ENCODE data around the gene TMEM121B. TPM values are rescaled to one million over a fixed set of nuclear protein-coding genes. Genes with fewer than 3 reads are reported as not detected.

The TMEM121B gene
- total RNA-seq, 1 experiment from 2014 or later: not detected

DNA sequence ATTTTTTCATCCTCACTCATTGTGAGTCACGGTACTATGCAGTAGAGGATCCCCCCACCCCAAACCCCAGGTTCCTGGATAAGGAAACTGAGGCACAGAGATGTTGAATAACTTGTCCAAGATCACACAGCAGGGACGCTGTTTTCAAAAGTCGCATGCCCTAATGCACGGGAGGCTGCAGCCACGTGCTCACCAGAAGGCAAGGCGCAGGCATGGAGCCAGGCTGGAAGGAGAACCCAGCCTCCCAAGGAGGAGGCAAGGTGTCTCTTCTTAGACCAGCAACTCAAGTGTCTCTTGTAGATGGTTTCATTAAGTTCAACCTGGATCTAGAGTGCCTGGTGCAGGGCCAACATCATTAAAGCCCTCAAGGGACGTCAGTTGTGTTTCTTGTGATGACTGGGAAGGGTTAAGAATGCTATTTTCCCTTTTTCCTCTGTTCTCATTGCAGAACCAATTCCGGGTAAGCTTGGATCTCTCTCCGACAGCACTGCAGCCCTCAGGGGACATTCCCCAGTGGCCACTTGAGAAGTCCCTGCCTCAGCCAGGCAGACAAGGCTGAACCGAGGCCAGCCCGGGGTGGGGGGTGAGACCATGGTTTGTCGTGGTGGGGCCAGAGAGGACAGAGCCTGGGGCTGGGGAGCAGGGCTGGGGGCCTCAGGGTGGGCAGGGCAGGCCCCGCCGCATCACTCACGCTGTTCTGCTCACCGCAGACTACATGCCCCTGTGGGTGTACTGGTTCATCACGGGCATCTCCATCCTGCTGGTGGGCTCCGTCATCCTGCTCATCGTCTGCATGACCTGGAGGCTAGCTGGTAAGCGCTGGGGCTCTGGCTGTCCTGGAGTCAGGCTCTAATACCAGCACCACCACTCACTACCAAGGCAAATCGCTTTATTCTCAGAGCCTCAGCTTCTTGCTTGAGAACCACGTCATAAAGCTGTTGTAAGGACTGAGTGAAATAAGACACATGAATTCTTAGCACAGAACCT lies 15.7 kb downstream of the TMEM121B start:
- peaks cover 53% of the 10 kb centered on the region for H3K36me3 Mint-ChIP-seq (ENCODE audit: insufficient read depth, unreplicated experiment)
- TF ChIP-seq CTCF (IDR thresholded peaks at IDR 0.05; ENCODE audit: unreplicated experiment): no peak
- POLR2A ChIA-PET: interaction anchor here (1.6 kb wide), 1 partner anchor 53 kb away, joined by 3 read pairs; no protein-coding TSS in a partner anchor
- BruUV-seq (replicated peaks): no TSS peak
- no peaks in the 10 kb centered on the region for H3K27me3 Mint-ChIP-seq (ENCODE audit: insufficient read depth, unreplicated experiment)
- no peaks in the 10 kb centered on the region for H3K4me1 Mint-ChIP-seq (ENCODE audit: insufficient read depth, unreplicated experiment)
- H3K9me3 Mint-ChIP-seq (ENCODE audit: unreplicated experiment): no peaks in the 10 kb centered on the region
- CTCF ChIA-PET: interaction anchor here (0.6 kb wide), 1 partner anchor 49 kb away, joined by 3 read pairs; no protein-coding TSS in a partner anchor
- no peak for DNase-seq (ENCODE audit: unreplicated experiment)
- intact Hi-C loops (cut with micrococcal nuclease): no loop called here
- no peak overlapping the region for H3K27ac Mint-ChIP-seq (ENCODE audit: low read depth, unreplicated experiment)
- H3K4me3 Mint-ChIP-seq (ENCODE audit: unreplicated experiment): no peak overlapping the region

- intact Hi-C loops (cut with micrococcal nuclease): no loop called here
- H3K27ac Mint-ChIP-seq (ENCODE audit: low read depth, unreplicated experiment): no peak overlapping the region
- no peaks in the 10 kb centered on the region for H3K9me3 Mint-ChIP-seq (ENCODE audit: unreplicated experiment)
- DNase-seq (ENCODE audit: unreplicated experiment): no peak
- TF ChIP-seq CTCF (IDR thresholded peaks at IDR 0.05; ENCODE audit: unreplicated experiment): no peak
- POLR2A ChIA-PET: no interaction called here
- no peak overlapping the region for H3K4me3 Mint-ChIP-seq (ENCODE audit: unreplicated experiment)
- CTCF ChIA-PET: no interaction called here
- peaks cover 63% of the 10 kb centered on the region for H3K36me3 Mint-ChIP-seq (ENCODE audit: insufficient read depth, unreplicated experiment)
- no peaks in the 10 kb centered on the region for H3K27me3 Mint-ChIP-seq (ENCODE audit: insufficient read depth, unreplicated experiment)
- BruUV-seq (replicated peaks): no TSS peak
- H3K4me1 Mint-ChIP-seq (ENCODE audit: insufficient read depth, unreplicated experiment): no peaks in the 10 kb centered on the region
Measured at GRCh38 chr22:17104336-17104935, 16.7 kb downstream of the TMEM121B start.

DNA sequence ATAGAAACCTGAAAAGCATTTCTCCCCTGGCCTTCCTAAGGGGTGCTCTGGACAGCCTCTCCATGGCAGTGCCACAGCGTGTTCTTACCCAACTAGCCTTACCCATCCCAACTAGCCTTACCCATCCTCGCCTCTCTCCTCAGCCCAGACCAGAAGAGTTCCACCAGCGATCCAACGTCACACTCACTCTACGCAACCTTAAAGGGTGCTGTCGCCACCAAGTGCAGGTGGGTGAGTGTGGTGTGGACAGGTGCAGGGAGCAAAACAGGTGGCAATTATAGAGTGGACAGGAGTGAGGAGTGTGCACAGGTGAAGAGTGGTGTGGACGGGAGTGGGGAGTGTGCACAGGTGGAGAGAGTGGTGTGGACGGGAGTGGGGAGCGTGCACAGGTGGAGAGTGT lies 17.8 kb downstream of the TMEM121B start:
- DNase-seq (ENCODE audit: unreplicated experiment): no peak
- Mint-ChIP-seq H3K27ac (ENCODE audit: low read depth, unreplicated experiment) (no peak overlapping the region), H3K36me3 (ENCODE audit: insufficient read depth, unreplicated experiment) (peaks cover 67% of the 10 kb centered on the region), H3K4me1 (ENCODE audit: insufficient read depth, unreplicated experiment) (no peaks in the 10 kb centered on the region), H3K4me3 (ENCODE audit: unreplicated experiment) (no peak overlapping the region), H3K27me3 (ENCODE audit: insufficient read depth, unreplicated experiment) (no peaks in the 10 kb centered on the region), H3K9me3 (ENCODE audit: unreplicated experiment) (no peaks in the 10 kb centered on the region)
- ChIA-PET POLR2A (no interaction called here), CTCF (interaction anchor here (0.6 kb wide), 1 partner anchor 10 kb away, joined by 4 read pairs; no protein-coding TSS in a partner anchor)
- TF ChIP-seq CTCF (IDR thresholded peaks at IDR 0.05; ENCODE audit: unreplicated experiment): no peak
- intact Hi-C loops (cut with micrococcal nuclease): no loop called here
- no TSS peak for BruUV-seq (replicated peaks)

DNA sequence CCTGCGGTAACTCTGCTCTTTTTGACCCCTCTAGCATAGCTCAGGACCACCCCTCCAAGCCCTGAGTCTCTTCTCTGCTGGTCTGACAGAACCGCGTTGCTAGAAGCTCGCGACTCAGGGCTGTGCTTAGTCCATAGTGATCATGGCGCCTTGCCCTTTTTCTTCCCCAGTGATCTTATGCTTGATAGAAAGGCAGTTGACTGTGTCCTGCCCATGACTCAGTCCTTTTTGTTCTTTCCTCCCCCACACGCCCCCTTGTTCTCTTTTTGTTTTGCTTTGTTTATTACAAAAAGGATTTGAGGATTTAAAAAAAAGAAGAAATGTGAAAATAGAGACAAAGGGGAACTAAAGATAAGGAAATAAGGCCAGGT lies 18.9 kb downstream of the TMEM121B start:
- Mint-ChIP-seq H3K36me3 (ENCODE audit: insufficient read depth, unreplicated experiment) (peaks cover 66% of the 10 kb centered on the region), H3K4me3 (ENCODE audit: unreplicated experiment) (no peak overlapping the region), H3K27me3 (ENCODE audit: insufficient read depth, unreplicated experiment) (no peaks in the 10 kb centered on the region), H3K27ac (ENCODE audit: low read depth, unreplicated experiment) (no peak overlapping the region), H3K9me3 (ENCODE audit: unreplicated experiment) (no peaks in the 10 kb centered on the region), H3K4me1 (ENCODE audit: insufficient read depth, unreplicated experiment) (no peaks in the 10 kb centered on the region)
- DNase-seq (ENCODE audit: unreplicated experiment): no peak
- ChIA-PET CTCF (interaction anchor here (1.3 kb wide), 1 partner anchor 70 kb away, joined by 3 read pairs; no protein-coding TSS in a partner anchor), POLR2A (no interaction called here)
- BruUV-seq (replicated peaks): no TSS peak
- intact Hi-C loops (cut with micrococcal nuclease): no loop called here
- TF ChIP-seq CTCF (IDR thresholded peaks at IDR 0.05; ENCODE audit: unreplicated experiment): no peak

Data from MCF 10A (cell line).